ENCODE results near the gene ADARB2.

ADARB2 gene

DNA sequence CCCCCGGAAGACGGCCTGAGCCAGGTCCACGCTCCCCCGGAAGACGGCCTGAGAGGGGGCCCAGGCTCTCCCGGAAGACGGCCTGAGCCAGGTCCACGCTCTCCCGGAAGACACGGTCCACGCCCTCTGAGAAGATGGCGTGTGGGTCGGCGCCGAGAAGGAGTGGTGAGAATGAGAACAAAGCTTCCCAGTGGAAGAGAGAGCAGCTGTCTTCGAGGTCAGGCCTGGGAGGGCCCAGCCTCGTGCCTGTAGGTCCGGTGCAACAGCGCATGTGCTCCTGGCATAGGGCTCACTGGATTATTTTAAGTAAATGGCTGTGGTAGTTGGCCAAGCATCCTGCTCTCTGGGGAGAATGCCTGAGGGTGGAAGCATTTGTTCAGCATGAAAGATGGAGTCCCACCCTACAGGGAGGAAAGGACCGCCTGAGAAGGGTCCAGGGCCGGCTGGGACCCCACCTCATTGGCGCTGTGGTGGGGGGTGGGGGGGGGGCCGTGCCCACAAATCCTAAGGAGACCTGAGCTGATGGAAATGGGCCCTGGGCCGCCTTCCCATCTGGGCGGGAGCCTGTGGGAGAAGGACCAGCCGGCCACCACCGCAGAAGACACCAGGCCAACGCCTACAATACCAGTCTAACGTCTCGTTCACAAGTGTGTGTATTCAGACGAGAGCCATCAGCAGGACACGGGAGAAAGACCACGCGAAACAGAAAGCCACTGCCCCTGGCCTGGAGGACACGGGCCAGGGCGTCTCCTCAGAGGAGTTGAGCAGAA, 471.1 kb downstream of the ADARB2 start:
- DNase-seq: no peak

GRCh38 chr10:1264001-1264400, 473.3 kb downstream of the ADARB2 start:
- DNase-seq: no peak

- no peak for DNase-seq
Measured at GRCh38 chr10:1257274-1257673, 480.1 kb downstream of the ADARB2 start.

- DNase-seq: no peak
Measured at GRCh38 chr10:1256432-1256725, 480.9 kb downstream of the ADARB2 start.

GRCh38 chr10:1255600-1256431, 481.5 kb downstream of the ADARB2 start:
- DNase-seq: no peak

DNA sequence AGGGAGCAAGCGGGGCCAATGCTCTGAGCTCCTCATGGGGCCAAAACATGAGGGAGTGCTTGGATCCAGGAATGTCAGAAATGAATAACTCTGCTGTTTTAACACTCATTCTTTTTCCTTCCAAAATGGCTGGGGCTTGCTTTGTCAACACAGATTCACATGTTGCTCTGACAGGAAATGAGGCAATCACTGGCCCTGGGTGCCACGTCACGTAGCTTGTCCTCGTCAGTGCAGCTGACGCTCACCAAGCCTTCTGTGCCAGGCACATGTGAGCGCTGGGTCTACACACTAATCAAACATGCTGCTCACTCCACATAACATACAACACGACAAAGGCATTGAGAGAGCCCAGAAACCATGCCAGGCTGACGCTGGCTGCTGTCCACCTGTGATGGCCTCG, 482.2 kb downstream of the ADARB2 start:
- no peak for DNase-seq

GRCh38 chr10:1253523-1254353, 483.6 kb downstream of the ADARB2 start:
- no peak for DNase-seq

DNA sequence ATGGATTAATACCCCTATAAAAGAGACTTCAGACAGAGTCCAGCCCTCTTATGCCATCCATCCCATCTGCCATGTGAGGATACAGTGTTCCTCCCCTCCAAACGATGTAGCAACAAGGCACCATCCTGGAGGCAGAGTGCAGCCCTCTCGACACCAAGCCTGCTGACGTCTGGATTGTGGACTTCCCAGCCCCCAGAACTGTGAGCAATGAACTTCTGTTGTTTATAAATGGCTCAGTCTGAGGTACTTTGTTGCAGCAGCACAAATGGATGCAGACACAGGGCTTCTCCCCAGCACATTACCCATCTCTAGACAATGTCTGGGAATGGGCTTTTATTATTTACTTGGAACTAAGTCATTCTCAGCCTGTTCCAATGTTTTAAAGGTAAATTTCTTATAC, 485.6 kb downstream of the ADARB2 start:
- DNase-seq: no peak

GRCh38 chr10:1249142-1249920, 488.0 kb downstream of the ADARB2 start:
- peak; percentile 79 for DNase-seq

- peak; percentile 83 for DNase-seq
Measured at GRCh38 chr10:1248262-1248630, 489.1 kb downstream of the ADARB2 start.

- DNase-seq: peak; percentile 83
Measured at GRCh38 chr10:1247598-1248261, 489.6 kb downstream of the ADARB2 start.

GRCh38 chr10:1244493-1244892, 492.8 kb downstream of the ADARB2 start:
- DNase-seq: no peak

GRCh38 chr10:1243486-1244234, 493.7 kb downstream of the ADARB2 start:
- no peak for DNase-seq

GRCh38 chr10:1242975-1243374, 494.4 kb downstream of the ADARB2 start:
- DNase-seq: no peak

- DNase-seq: no peak
Measured at GRCh38 chr10:1241973-1242935, 495.1 kb downstream of the ADARB2 start.

GRCh38 chr10:1241322-1241890, 495.9 kb downstream of the ADARB2 start:
- no peak for DNase-seq

DNA sequence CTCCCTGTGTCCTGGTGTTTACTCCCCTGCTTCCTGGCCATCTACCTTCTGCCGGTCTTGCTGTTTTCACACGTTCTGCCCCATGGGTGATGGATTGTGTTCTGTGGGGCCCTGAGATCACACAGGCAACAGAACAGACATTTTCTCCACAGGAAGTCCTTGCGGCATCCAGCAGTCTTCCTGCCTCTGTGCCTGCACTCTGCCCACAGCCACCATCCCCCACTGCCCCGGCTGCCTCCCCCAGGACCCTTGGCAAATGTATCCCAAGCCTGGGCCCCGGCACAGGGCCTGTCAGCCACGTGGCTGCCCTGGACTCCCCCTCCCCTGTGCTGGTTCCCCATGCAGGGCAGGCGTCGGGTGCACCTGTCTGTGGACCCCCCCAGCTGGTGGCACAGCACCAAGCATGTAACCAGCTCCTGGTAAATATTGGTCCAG, 497.0 kb downstream of the ADARB2 start:
- peak; percentile 78 for DNase-seq

DNA sequence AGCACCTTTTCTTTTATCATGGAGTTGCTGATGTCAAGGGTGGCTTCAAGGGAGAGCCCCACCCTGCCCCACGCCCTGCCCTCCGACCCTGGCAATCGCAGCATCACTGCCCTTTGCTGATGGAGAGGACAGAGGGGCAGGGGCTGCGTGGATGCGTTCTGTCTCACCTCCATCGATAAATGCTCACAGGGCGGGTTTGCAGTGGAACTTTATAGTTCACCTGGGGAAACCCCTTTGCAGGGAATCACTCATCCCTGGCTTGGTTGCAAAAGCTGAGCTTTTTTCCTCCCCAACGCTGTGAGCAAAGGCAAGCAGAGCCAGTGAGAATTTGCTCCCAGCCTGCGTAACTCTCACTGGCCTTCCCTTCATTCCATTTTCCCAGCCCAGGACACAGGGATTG, 504.3 kb downstream of the ADARB2 start:
- no peak for DNase-seq

- no peak for DNase-seq
Measured at GRCh38 chr10:1232164-1232911, 505.0 kb downstream of the ADARB2 start.

Measured in NCI-H146 (cell line).